Measurements from ENCODE around the gene IRF3.

Gene IRF3

DNA sequence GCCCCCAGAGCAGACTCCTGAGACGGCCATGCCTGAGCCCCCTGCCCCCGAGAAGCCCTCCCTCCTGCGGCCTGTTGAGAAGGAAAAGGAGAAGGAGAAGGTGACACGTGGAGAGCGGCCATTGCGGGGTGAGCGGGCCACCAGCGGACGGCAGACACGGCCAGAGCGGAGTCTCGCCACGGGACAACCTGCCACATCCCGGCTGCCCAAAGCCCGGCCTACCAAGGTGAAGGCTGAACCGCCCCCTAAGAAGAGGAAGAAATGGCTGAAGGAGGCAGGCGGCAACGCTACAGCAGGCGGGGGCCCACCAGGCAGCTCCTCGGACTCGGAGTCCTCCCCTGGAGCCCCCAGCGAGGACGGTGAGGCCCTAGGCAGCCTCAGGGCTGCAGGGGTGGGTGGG is 49.8 kb downstream of the IRF3 start:
- no peak for FAIRE-seq

DNA sequence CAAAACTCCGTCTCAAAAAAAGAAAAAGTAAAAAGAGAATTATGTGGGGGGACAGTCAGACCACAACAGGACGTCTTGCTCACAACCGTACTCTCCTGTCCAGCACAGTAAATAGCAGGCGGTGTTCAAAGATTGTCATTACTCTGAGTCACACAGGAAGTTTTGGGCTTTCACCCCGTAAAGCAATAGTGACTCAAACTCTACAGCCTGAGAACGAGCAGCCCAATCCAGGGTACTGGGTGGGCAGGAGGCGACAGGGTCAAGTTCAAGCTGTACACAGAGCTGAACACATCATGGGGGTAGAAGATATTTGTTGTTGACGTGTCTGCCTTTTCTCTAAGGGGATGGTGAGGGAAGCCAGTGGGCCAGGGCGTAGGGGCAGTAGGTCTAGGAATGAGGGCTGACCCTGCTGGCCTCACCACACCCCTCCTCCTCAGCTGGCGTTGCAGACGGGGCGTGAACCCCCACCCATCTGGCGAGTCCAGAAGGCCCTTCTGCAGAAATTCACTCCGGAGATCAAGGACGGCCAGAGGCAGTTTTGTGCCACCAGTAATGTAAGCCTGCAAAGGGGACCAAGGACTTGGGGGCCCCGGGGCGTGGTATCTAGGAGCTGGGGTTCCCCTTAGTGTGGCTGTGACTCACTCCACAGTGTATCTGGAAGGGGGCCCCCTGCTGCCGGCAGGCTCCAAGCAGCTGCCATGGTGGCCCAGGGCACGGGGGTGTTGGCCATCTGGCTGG is 51.4 kb downstream of the IRF3 start:
- no peak for FAIRE-seq

DNA sequence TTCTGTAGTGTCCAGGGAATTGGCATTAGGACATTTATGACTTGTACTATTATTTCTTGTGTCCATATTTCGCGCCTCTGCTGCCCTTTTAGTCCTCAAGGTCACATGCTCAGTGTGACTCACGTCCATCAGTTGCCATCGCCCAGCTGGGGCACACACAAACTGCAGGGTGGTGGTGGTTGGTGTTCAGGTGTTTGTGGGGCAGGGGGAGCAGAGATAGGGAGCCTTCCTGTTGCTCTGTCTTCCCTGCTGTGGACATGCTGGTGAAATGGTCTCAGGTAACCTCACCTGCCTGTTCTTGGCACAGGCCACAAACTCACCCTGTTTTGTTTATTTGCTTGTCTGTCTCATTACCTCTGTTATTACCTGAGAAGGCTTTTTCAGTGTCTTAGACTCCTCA is 52.3 kb downstream of the IRF3 start:
- FAIRE-seq, result no peak

Data from G401.6 (cell line).